NCI-H345 treated with DMSO at 0.1 percent for 48 hours (cell line): ENCODE results near the gene OR2V2.

Experiments used
- DNase-seq: peaks from one replicate; lab custom pipeline; 2025; ENCODE audit not compliant: unreplicated experiment; lab: John Stamatoyannopoulos, UW

The OR2V2 gene

DNA sequence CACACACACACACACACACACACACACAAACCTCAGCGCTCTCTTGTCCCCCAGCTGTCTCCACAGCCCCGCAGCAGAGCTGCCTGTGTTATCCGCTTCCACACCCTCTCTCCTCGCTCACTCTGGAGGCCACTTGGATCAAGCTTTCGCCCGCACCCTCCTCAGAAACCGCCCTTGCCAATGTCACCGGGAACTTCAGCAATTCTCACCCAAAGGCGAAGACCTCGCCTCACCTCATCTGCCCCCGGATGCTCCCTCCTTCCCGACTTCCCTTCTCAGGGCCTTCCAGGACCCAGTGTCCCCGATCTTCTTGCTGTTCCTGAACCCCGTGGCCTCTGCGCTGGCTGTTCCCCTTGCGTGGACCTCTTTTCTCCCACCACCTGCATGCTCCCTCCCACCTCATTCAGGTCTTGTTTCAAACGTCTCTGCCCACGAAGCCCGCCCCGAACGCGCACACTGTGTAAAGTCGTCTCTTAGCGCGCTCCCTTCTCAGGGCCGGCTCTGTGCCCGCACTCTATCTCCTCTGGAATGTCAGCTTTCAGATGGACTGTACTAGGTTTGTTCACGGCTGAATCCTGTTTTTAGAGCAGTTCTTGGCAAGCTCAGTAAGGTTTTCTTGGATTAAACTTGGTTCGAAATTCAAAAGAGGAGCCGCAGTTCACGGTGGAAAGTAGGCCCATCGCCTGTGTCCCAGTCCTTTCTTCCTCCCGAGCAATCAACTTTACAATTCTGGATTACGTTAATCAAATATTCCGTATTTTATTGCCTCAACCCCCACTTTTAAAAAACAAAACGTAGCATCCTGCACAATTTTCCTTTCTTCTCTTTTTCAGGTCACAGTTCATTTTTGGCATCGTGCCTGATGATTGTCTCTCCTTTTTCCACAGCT lies 58.6 kb downstream of the OR2V2 start:
- no peak for DNase-seq

DNA sequence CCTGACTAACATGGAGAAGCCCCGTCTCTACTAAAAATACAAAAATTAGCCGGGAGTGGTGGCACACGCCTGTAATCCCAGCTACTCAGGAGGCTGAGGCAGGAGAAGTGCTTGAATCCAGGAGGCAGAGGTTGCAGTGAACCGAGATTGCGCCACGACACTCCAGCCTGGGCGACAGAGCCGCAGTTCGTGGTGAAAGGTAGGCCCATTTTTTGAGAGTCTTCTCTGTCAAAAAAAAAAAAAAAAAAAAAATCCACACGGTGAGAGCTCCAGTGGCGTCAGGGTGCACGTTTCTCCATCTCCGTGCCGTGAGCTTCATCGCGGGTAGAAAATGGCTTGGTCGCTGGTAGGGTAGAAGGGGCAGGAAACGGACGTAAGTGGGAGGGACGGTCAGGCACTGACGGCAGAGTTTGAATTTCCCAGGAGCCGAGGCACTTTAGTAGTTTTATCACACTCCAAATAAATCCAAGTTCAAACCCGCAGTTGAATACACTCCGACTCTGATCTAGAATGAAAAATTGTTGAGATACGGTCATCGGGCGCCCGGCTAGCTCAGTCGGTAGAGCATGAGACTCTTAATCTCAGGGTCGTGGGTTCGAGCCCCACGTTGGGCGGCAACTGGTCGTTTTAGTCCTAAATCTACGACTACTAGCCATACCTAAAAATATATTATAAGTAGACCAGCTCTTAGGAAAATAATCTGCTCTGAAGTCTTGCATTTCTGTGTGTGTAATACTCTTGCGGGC lies 60.0 kb downstream of the OR2V2 start:
- no peak for DNase-seq

DNA sequence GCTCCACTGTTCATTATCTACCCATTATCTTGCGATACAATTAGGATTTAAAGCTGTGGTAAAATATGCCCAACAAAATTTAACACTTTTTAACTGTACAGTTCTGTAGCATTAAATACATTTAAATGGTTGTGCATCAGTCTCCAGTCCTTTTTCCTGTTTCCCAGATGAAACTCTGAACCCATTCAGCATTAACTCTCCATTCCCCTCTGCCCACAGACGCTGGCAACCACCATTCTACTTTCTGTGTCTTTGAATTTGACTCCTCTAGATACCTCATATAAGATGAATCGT lies 60.5 kb downstream of the OR2V2 start:
- DNase-seq = no peak
